Measurements from ENCODE around the gene SLF2. TPM values are rescaled to one million over a fixed set of nuclear protein-coding genes. Genes with fewer than 3 reads are reported as not detected.

Gene SLF2
- total RNA-seq, 1 experiment from 2014 or later: 14.3 TPM

GRCh38 chr10:100863433-100863832 lies 49.3 kb upstream of the SLF2 start:
- H3K4me1 Mint-ChIP-seq: peaks cover 12% of the 10 kb centered on the region
- H3K36me3 Mint-ChIP-seq: no peaks in the 10 kb centered on the region
- DNase-seq (ENCODE audit: low spot score) (no peak), ATAC-seq (no peak)
- no peak overlapping the region for H3K27ac Mint-ChIP-seq
- no peaks in the 10 kb centered on the region for H3K9me3 Mint-ChIP-seq
- ChIA-PET POLR2A (no interaction called here), CTCF (no interaction called here)
- TF ChIP-seq ZNF512 (CRISPR knock-in tag; IDR thresholded peaks at IDR 0.05; ENCODE audit: borderline replicate concordance): no peak
- TF ChIP-seq ATF2 (CRISPR knock-in tag; IDR thresholded peaks at IDR 0.05; ENCODE audit: borderline replicate concordance, low read depth): no peak
- no peak for TF ChIP-seq FOXP4 (CRISPR knock-in tag; IDR thresholded peaks at IDR 0.05)
- TF ChIP-seq ZNF423 (CRISPR knock-in tag; IDR thresholded peaks at IDR 0.05): no peak
- TF ChIP-seq IRF2 (CRISPR knock-in tag; IDR thresholded peaks at IDR 0.05; ENCODE audit: borderline replicate concordance, low read depth): no peak
- no peak for TF ChIP-seq ZNF219 (CRISPR knock-in tag; IDR thresholded peaks at IDR 0.05; ENCODE audit: borderline replicate concordance)
- TF ChIP-seq NFATC4 (CRISPR knock-in tag; IDR thresholded peaks at IDR 0.05): no peak
- no peak overlapping the region for H3K4me3 Mint-ChIP-seq
- peaks cover 67% of the 10 kb centered on the region for H3K27me3 Mint-ChIP-seq (ENCODE audit: low read depth)

GRCh38 chr10:100864036-100864885 lies 48.5 kb upstream of the SLF2 start:
- TF ChIP-seq MLX (CRISPR knock-in tag; IDR thresholded peaks at IDR 0.05) (no peak), CDX4 (CRISPR knock-in tag; IDR thresholded peaks at IDR 0.05; ENCODE audit: borderline replicate concordance) (no peak), CBFB (CRISPR knock-in tag; IDR thresholded peaks at IDR 0.05; ENCODE audit: low read depth) (no peak), ELF4 (CRISPR knock-in tag; IDR thresholded peaks at IDR 0.05; ENCODE audit: low read depth) (no peak), USF1 (CRISPR knock-in tag; IDR thresholded peaks at IDR 0.05) (no peak), ZNF423 (CRISPR knock-in tag; IDR thresholded peaks at IDR 0.05) (no peak), E2F5 (CRISPR knock-in tag; IDR thresholded peaks at IDR 0.05) (no peak), TEAD1 (CRISPR knock-in tag; IDR thresholded peaks at IDR 0.05) (no peak), ZNF671 (CRISPR knock-in tag; IDR thresholded peaks at IDR 0.05) (no peak), NR3C1 (CRISPR knock-in tag; conservative IDR thresholded peaks at IDR 0.05; ENCODE audit: low read depth) (no peak), ZNF121 (CRISPR knock-in tag; IDR thresholded peaks at IDR 0.05) (no peak), GRHL2 (CRISPR knock-in tag; IDR thresholded peaks at IDR 0.05; ENCODE audit: insufficient replicate concordance, severe bottlenecking) (no peak), NFATC4 (CRISPR knock-in tag; IDR thresholded peaks at IDR 0.05) (no peak)
- Mint-ChIP-seq H3K27ac (no peak overlapping the region), H3K4me3 (no peak overlapping the region), H3K4me1 (peaks cover 12% of the 10 kb centered on the region), H3K9me3 (no peaks in the 10 kb centered on the region), H3K36me3 (no peaks in the 10 kb centered on the region), H3K27me3 (ENCODE audit: low read depth) (peaks cover 66% of the 10 kb centered on the region)
- POLR2A ChIA-PET: no interaction called here
- DNase-seq (ENCODE audit: low spot score) (no peak), ATAC-seq (no peak)
- CTCF ChIA-PET: interaction anchor here (5.6 kb wide), 1 partner anchor 14 kb away, joined by 34 read pairs; no protein-coding TSS in a partner anchor

Data from WTC11 (cell line).